Measurements from ENCODE around the gene CDH10.

Gene CDH10

DNA sequence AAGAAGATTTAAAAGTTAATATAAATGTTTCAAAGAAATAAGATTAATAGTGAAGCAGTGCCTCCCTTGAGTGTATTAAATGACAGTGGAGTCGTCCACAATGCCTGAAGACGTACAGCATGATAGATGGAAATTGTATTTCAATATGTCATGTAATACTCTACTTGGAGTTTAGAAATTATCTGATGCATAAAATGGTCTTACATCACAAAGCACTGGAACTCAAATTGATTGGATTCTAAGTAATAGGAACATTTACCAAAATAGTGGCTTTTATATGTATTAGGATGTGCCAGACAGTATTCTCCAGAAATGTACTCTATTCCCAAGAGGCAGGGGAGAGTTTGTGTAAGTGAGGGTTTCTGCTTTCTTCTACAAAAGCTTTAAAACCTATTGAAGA, 49.4 kb downstream of the CDH10 start:
- H3K4me3 ChIP-seq (IDR thresholded peaks at IDR 0.05; ENCODE audit: insufficient read depth, low read depth, low read length) = no peak overlapping the region
- H3K27me3 ChIP-seq (ENCODE audit: insufficient read depth, low read depth) = no peaks in the 10 kb centered on the region
- H3K79me2 ChIP-seq (ENCODE audit: insufficient read depth, low read depth) = no peaks in the 10 kb centered on the region
- H3K4me1 ChIP-seq (ENCODE audit: low read depth, poor library complexity, severe bottlenecking) = peaks cover 32% of the 10 kb centered on the region
- H4K20me1 ChIP-seq (ENCODE audit: insufficient read depth) = no peaks in the 10 kb centered on the region
- H3K27ac ChIP-seq = no peak overlapping the region
- H2AFZ ChIP-seq (ENCODE audit: low read depth) = no peak overlapping the region
- no peaks in the 10 kb centered on the region for H3K36me3 ChIP-seq (ENCODE audit: insufficient read depth)
- no peak overlapping the region for H3K9ac ChIP-seq
- TF ChIP-seq, protein P1, sequence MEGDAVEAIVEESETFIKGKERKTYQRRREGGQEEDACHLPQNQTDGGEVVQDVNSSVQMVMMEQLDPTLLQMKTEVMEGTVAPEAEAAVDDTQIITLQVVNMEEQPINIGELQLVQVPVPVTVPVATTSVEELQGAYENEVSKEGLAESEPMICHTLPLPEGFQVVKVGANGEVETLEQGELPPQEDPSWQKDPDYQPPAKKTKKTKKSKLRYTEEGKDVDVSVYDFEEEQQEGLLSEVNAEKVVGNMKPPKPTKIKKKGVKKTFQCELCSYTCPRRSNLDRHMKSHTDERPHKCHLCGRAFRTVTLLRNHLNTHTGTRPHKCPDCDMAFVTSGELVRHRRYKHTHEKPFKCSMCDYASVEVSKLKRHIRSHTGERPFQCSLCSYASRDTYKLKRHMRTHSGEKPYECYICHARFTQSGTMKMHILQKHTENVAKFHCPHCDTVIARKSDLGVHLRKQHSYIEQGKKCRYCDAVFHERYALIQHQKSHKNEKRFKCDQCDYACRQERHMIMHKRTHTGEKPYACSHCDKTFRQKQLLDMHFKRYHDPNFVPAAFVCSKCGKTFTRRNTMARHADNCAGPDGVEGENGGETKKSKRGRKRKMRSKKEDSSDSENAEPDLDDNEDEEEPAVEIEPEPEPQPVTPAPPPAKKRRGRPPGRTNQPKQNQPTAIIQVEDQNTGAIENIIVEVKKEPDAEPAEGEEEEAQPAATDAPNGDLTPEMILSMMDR (conservative IDR thresholded peaks at IDR 0.05; ENCODE audit: low read depth, low read length) = no peak
- H3K4me2 ChIP-seq = no peak overlapping the region

DNA sequence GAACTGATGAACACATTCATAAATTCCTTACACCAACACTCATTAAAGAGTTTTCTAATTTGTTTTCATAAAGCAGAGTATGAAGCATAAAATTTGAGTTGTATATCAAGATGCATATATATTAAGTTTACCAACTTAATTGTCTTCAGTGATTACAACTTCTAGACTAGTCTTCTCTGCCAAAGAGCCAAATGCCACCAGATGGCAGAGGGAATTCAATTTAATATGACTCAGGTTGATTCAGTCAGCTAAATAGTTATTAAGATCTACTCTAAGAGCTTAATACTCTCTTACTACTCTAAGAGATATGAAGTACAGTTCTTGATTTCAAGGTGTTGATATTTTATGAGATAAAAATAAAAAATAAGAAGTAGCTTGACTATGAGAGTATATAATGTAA, 53.4 kb downstream of the CDH10 start:
- Histone ChIP-seq H2AFZ (ENCODE audit: low read depth) (no peak overlapping the region; the same call in 1 of the 2 replicates), H3K27ac (peak overlapping the region; percentile 35; the same call in 1 of the 2 replicates), H3K9ac (no peak overlapping the region), H3K36me3 (ENCODE audit: insufficient read depth) (no peaks in the 10 kb centered on the region), H3K4me1 (ENCODE audit: low read depth, poor library complexity, severe bottlenecking) (peaks cover 36% of the 10 kb centered on the region), H3K4me2 (peak overlapping the region; percentile 75), H3K79me2 (ENCODE audit: insufficient read depth, low read depth) (no peaks in the 10 kb centered on the region), H3K4me3 (IDR thresholded peaks at IDR 0.05; ENCODE audit: insufficient read depth, low read depth, low read length) (no peak overlapping the region), H3K27me3 (ENCODE audit: insufficient read depth, low read depth) (no peaks in the 10 kb centered on the region), H4K20me1 (ENCODE audit: insufficient read depth) (no peaks in the 10 kb centered on the region)
- TF ChIP-seq, protein P1 (conservative IDR thresholded peaks at IDR 0.05; ENCODE audit: low read depth, low read length) = no peak

DNA sequence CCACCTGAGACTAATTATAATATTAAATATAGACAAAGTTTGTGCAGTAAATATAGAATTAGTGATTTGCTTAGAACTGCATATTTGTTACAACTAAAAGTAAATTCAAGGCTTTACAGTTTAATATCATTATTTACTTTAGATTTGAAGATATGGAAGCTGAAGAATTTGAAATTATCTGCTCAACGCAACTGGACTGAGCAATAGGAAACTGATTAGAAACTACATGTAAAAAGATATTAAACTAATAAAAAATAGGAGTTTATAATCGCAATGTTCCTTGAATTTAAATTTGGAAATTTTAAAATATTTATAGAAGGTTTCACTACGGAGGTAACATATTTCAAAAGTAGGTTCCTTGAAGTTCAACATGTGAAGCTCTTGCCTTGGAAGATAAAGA, 55.2 kb downstream of the CDH10 start:
- Histone ChIP-seq H3K79me2 (ENCODE audit: insufficient read depth, low read depth) (no peaks in the 10 kb centered on the region), H2AFZ (ENCODE audit: low read depth) (no peak overlapping the region), H4K20me1 (ENCODE audit: insufficient read depth) (no peaks in the 10 kb centered on the region), H3K4me2 (no peak overlapping the region), H3K4me1 (ENCODE audit: low read depth, poor library complexity, severe bottlenecking) (peaks cover 36% of the 10 kb centered on the region), H3K36me3 (ENCODE audit: insufficient read depth) (no peaks in the 10 kb centered on the region), H3K27me3 (ENCODE audit: insufficient read depth, low read depth) (no peaks in the 10 kb centered on the region), H3K27ac (no peak overlapping the region), H3K9ac (no peak overlapping the region), H3K4me3 (IDR thresholded peaks at IDR 0.05; ENCODE audit: insufficient read depth, low read depth, low read length) (no peak overlapping the region)
- TF ChIP-seq, protein P1 (conservative IDR thresholded peaks at IDR 0.05; ENCODE audit: low read depth, low read length) = no peak

DNA sequence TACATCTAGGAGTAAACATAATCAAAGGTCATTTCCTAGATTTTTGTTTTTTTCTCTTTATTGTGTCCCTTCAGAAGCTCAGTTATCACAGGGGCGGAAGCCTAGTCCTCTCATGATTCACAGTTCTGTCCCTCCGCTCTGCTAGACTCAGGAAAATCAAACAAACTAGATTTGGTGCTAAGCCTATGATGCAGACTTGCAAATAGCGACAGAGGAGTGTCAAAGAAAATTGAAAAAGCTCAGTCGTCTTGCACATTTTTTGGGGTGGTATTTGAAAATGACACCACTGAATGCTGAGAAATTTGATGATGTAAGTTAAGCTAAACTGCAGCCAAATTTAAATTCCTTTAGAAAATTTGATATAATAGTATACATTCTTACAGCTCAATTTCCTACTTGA, 59.0 kb downstream of the CDH10 start:
- no peaks in the 10 kb centered on the region for H3K36me3 ChIP-seq (ENCODE audit: insufficient read depth)
- H3K27ac ChIP-seq = no peak overlapping the region
- H3K4me1 ChIP-seq (ENCODE audit: low read depth, poor library complexity, severe bottlenecking) = peaks cover 13% of the 10 kb centered on the region
- no peak overlapping the region for H3K4me2 ChIP-seq
- H3K9ac ChIP-seq = no peak overlapping the region
- no peak overlapping the region for H2AFZ ChIP-seq (ENCODE audit: low read depth)
- no peaks in the 10 kb centered on the region for H3K79me2 ChIP-seq (ENCODE audit: insufficient read depth, low read depth)
- H3K27me3 ChIP-seq (ENCODE audit: insufficient read depth, low read depth) = no peaks in the 10 kb centered on the region
- no peaks in the 10 kb centered on the region for H4K20me1 ChIP-seq (ENCODE audit: insufficient read depth)
- TF ChIP-seq, protein P1 (conservative IDR thresholded peaks at IDR 0.05; ENCODE audit: low read depth, low read length) = no peak
- H3K4me3 ChIP-seq (IDR thresholded peaks at IDR 0.05; ENCODE audit: insufficient read depth, low read depth, low read length) = no peak overlapping the region
